GM04504 (cell line): ENCODE data around the gene PSMG4.
"Not testable (repeated sequence)": the region's sequence is repeated elsewhere in the genome, so short reads cannot be mapped to it uniquely, and the experiment has no call there.

Experiments
- DNase-seq: peaks from one replicate; pipeline ENCODE4 v3.0.0-alpha.2; 2012; ENCODE audit warnings: low read depth

The PSMG4 gene

DNA sequence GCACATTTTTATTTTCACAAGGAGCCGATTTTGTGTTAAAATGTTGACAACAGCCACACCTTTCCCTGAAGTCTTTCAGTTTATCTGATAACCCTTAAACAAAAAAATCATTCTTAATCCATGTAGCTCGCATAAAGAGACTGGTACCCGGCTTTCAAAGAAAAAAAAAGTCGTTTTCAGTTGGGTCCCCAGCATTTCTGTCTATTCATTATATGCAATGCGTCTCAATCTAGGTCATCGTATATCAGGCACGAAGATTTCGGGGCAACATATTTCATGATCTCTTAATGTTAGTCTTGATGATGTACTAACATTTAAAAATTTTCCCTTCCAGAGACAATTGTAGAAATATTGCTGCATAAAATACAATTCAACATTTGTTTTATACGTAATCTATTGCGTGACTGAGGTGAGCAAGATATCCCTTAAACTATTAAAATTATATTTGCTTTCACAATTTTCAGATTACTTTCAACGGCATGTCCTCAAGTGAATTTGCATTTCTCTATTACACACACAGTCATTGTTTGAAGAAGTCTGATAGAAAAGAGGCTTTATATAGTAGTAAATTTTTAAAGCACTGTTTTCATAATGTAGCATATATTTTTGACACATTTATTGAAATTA is 28.4 kb upstream of the PSMG4 start:
- no peak for DNase-seq

DNA sequence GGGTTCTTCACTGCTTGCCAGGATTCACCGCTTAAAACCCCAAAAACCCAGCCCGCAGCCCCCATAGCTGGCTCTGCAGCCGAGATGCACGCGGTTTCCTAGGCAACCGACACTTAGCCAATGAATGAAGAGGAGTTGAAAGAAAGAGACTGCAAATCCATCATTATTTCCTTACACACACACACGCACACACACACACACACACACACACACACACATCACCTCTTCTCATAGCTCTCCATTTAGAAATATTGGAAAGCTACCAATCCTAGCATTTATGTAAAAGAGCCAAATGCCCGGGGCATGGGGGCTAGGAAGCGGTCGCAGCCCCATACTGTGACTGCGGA is 27.9 kb upstream of the PSMG4 start:
- no peak for DNase-seq

DNA sequence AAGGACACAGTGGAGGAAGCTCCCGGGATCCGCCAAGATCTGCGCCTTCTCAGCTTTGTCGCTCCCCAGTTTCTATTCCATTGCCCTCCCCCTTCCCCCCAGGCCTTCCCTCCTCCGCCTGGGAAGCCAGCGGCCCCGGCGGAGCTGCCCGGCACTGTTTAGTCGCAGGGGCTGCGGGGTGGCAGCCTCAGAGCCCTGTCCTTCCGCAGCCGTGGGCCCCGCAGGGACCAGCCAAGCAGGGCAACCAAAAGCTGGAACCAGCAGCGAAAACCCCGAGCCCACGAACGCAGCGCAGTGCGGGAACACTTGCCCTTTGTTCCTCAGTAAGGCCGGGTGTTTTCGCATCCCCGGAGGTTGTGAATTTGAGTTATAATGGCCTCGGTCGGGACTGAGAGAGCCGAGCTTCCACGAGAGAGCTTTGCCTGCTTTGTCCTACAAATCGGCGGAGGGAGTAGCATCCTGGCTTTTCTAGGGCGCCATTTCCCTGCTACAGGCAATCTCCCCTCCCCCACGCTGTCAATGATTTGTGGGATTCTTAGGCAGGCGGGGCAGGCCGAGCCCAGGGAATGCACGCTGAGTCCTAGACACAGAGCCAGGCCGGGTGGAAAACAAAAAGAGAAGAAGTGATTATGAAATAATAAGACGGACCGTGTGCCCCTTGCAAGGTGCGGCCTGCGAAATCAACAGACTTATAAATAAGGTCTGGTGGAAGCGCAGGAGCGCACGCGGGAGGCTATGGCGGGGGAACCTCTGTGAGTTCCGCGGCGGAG is 27.3 kb upstream of the PSMG4 start:
- no peak for DNase-seq

DNA sequence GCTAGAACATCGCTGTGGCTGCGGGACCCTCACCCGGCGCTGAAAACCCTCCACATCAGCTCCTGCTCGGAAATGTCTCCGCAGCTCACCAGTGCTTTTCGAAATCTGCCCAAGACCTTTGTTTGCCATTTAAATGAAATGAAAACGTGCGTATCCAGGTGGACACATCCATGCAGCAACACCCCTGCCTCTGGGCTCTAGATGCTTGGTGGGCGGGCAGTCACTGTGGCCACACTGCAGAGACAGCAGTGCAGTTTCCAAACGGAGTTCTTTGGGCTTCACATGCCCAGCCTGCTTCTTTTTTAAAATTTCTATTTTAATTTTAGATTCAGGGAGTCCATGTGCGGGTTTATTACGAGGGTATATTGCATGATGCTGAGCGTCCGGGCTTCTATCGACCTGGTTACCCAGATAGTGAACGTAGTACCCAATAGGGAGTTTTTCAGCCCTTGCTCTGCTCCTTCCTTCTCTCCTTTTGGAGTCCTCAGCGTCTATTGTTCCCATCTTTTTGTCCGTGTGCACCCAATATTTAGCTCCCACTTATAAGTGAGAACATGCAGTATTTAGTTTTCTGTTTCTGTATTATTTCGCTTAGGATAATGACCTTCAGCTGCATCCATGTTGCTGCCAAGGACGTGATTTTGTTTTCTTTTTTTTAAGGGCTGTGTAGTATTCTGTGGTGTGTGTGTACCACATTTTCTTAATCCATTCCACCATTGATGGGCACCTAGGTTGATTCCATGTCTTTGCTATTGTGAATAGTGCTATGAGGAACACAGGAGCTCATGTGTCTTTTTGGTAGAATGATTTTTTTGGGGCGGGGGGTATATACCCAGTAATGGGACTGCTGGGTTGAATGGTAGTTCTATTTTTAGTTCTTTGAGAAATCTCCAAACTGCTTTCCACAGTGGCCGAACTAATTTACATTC is 26.5 kb upstream of the PSMG4 start:
- no peak for DNase-seq

DNA sequence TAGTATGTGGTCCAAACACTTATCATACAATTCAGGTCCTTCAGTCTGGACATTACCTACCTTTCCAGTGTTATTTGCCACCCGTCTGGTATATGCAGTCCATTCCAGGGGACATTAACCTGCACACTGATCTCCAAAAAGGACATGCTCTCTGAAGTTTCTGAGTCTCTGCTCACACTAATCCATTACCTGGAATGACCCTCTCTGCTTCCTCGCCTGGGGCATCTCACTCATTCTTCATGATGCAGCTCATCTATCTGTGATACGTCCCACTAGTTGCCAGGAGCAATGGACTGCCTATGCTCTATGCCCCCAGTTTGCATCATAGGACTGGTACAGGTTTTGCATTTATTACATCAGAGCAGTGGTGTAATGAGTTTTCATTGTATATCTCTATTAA is 25.4 kb upstream of the PSMG4 start:
- no peak for DNase-seq

DNA sequence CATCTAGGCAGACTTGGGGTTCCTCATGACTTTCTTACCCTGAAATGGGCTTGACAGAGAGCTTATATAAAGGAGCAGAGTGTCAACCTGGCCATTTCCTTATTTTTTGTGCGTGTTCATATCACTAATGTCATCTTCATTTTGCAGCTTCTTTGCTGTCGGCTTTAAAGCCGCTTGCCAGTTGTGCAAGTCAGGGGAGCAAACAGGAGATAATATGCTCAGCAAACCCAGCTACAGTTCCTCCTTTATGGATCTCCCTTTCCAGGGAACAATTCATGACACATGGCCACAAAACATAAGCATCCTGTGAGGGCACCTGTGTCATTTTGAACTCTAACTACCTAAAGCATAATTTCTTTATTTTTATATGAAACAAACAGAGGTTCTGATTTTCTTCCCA is 24.8 kb upstream of the PSMG4 start:
- DNase-seq, result no peak

DNA sequence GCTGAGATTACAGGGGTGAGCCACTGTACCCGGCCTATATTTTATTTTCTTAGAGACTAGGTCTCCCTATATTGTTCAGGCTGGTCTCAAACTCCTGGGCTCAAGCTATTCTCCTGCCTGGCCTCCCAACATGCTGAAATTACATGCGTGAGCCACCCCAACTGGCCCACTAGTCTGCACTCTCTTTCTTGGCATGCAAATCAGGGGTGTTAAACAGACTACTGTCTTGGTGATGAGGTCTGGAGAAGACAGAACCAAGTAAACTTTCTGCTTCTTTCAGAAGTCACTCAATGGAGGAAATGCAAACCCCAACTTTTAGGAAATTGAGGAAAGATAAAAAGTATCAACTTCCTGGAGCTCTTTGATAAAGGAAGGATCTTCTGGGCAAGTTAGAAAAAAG is 23.3 kb upstream of the PSMG4 start:
- no peak for DNase-seq

DNA sequence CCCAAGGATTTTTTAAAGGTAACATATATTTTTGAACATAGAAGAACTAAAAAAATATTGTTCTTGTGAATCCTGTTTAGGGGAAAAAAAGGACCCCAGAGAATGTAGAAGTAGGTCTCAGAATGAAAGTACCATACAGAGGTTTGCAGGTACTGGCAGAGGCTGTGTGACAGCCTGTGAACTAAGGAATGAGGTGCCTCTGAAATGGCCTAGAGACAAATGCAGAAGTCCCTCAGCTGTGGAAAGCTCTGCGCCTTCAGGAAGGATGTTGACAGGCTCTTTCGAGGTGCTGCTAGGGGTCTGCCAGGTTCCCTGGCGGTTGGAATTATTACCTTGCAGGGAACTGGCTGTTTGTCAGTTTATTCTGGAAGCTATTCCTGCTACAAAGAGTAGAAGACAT is 22.7 kb upstream of the PSMG4 start:
- DNase-seq, result no peak

DNA sequence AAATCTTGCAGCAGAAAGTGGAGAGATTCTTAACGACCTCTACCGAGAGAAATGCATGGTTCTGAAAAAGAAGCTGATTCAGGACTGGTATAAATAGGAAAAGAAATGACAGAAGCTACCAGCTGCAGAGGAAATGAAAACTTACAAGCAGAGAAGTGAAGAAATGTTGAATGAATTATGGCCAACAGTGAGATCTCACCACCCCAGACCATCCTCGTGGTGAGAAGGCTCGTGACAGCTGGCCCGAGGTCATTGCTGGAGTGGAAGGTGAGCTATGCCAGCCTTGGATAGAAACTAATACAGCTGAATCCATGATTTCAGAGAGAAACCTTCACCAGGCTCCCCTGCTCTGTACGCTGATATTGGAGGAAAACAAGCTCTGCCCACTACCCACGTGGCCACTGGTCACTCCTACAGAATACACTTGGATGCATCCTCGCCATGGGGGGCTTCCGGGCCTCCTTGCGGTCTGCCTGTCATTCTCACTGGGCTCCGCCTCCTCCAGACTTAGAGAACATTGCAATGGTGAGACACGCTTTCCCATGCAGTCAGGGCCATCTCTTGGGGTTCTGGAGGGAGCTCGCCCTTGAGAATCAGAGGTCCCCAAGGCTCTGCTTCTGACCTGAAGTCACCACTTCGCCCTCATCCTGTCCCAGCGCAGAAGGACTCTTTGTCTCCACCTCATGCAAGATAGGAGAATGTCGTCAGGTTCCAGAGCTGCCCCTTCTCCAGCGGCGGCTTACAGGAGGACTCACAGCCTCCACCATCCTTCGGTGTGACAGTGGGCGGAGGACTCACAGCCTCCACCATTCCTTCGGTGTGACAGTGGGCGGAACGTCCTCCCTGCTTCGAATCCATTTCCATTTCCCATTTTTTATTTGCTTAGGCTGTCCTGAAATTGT is 20.7 kb upstream of the PSMG4 start:
- no peak for DNase-seq

DNA sequence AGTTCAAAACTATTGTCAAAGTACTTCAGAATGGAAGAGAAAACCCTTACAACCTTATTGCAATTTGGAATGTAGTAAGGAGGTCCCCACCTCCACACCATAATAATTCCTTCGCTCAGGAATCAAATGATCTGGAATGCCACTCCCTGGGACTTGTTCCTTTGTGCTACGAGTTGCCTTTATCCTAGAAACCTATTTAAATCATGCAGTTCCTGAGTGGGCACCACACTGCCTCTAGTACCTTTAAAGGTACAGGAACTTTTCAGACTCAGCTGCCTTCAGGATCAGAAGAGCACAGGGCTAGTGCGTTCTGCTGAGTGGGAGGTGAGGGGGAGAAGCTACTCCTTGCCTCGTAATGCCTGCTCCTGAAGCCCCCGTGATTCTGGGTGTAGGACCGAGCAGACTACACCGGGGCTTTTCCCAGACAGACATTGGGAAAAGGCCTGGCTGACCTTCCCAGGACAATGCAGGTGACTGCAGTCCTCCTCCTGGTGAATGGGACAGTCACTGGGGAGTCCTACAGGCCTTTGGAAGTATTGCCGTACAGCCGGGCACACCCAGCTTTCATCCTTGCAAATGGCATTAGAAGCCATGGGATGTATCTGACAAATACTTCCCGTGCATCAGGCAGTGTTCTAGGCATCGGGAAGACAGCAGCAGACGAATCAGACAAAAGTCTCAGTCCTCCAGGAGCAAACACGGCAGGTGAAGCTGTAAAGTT is 19.5 kb upstream of the PSMG4 start:
- no peak for DNase-seq

DNA sequence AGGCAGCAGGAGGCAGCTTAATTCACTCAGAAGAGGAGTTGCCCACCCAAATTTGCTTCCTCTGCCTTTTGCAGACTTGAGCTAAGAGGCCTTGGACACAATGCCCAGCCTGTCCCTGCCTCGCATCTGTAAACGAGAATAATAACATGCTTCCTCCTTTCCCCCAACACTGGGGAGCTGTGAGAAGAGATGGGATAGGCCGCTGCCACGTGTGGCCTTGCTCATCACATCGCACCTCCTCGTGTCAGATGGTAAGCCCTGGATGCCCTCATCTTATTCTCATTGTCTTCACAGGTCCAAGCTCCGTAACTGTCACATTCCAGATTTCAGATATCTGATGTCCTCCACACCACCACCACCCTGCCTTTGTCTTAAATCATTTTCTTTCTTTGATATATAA is 18.2 kb upstream of the PSMG4 start:
- no peak for DNase-seq

DNA sequence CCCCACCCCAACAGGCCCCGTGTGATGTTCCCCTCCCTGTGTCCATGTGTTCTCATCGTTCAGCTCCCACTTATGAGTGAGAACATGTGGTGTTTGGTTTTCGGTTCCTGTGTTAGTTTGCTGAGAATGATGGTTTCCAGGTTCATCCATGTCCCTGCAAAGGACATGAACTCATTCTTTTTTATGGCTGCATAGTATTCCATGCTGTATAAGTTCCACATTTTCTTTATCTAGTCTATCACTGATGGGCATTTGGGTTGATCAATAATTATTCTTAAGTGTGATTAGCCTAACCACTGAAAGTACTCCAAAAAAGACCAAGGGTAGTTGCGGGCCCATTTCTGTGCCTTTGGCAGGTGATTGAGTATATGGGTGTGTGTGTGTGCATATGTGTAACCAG is 17.0 kb upstream of the PSMG4 start:
- not testable (repeated sequence) for DNase-seq

DNA sequence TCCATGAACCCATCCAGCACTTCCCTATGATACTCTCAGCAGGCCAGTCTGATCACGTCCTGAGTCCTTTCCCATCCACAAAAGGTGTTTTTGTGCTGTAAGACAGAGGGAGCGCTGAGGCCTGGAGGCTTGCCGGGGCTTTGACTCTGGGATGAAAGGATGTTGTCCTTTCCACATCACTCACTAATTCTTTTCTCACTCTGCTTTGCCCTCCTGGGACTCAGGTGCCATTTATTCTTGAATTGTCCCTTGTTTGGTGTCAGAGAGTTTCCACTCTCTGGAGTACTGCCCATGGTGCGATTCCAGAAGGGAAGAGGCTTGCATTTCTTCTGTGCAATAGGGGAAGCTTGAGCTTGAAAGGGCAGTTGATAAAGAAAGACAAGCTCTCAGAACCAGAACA is 16.0 kb upstream of the PSMG4 start:
- DNase-seq, result no peak

DNA sequence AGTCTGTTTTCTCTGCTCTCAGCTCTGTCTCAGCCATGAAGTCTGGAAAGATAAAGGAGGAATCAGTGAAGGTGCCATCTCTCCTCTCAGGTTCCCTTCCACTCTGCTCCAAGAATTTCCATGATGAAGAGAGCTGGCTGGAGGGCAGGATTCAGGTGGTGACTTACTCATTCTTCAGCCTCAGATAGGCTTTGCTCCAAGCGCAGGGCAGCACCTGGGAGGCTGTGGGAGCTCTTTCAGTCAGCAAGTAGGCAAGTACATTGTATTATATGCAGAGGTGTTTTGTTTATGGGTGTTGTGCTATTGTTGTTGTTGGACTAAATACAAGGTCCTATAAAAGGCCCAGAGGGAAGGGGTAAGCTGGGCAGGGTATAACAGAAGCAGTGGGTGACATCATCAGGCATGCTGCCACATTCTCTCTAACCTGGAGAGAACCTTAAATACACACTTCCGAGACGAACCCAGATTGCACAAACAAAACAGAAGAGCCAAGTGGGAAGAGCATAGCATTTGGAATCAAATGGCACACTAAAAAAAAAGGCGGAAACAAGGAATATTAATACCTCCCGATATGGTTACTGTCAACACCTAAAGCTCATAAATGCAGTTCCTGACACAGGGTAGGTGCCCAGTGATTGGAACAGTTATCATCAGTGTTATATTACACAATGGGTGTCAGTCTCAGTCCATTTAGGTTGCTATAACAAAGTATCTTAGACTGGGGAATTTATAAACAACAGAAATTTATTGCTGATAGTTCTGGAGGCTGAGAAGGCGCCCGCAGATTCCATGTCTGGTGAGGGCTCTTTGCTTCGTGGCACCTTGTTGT is 14.5 kb upstream of the PSMG4 start:
- DNase-seq, result no peak

DNA sequence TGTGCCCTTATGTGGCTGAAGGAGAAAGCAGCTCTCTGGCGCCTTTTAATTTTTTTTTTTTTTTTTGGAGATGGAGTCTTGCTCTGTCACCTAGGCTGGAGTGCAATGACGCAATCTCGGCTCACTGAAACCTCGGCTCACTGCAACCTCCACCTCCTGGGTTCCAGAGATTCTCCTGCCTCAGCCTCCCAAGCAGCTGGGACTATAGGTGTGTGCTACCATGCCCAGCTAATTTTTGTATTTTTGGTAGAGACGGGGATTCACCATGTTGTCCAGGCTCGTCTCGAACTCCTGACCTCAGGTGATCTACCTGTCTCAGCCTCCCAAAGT is 13.9 kb upstream of the PSMG4 start:
- DNase-seq, result not testable (repeated sequence)

DNA sequence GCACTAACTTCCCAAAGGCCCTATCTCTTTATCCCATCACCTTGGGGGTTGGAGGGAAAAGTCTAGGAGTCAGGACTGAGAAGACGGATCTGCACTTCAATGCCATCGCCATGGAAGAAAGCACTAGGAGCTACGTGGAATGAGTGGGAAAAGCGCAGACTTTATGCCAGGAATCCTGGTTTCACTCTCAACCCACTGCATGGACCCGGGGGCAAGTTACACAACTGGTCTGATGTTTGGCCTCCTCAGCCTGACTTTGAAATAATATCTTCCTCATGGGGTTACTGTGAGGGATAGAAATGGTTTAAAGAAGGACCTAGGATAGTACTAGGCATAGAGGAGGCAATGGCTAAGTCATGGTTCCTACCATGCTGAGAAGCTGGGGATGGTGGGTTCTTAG is 13.5 kb upstream of the PSMG4 start:
- DNase-seq, result no peak

DNA sequence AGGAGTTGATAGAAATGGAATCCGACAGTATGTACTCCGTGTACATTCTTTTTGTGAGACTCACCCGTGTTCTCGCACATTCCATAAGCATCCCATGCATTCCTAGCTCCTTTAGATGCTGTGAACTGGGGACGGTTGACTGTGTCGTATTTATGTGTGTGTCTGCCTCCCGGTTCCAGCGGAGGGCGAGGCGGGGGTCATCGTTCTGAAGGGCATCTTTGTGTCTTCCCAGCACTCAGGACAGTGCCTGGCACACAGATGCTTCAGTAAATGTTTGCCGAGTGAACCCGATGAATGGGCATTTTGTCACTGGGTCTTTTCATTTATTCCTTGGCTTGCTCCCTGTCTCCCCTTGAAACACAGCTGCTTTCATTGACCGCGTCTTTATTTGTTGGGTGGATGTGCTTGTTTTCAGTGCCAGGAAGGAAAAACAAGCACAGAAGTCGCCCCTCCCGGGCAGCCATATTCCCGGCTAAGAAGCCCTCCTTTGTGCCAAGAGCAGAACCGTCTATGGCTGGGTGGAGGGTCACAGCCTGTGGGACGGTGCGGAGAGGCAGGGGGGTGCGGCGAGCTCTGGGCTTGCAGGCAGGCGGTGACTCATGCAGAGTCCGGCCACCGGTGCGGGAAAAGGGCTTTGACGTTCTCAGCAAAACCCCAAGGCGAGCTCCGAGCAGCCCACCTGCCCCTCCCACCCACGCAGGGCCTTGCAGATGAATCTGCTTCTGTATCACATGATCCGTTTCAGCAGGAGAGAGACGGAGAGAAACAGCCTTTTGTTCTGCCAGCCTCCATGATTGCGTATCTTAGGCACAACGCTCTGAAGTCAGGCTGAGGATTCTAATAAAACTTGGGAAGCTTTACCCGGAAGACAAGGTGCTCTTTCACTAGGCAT is 11.2 kb upstream of the PSMG4 start:
- DNase-seq, result no peak

DNA sequence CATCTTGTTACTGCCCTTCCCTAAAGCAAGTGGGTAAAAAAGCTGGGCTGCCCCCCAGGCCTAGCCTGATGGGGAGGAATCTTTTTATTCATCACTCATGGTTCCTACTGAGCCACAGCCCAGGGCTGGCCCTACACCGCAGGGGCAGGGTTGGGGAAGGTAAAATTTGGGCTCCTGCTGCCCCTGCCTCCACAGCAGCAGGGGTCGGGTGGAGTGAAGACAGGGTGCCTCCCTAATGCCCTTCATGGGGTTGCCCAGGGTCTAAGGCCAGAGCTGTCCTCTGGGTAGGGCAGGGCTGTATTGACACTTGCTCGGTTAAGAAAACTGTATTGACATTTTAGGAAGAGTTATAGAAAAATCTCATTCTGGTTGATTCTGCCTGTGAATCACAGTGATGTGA is 8.9 kb upstream of the PSMG4 start:
- no peak for DNase-seq

DNA sequence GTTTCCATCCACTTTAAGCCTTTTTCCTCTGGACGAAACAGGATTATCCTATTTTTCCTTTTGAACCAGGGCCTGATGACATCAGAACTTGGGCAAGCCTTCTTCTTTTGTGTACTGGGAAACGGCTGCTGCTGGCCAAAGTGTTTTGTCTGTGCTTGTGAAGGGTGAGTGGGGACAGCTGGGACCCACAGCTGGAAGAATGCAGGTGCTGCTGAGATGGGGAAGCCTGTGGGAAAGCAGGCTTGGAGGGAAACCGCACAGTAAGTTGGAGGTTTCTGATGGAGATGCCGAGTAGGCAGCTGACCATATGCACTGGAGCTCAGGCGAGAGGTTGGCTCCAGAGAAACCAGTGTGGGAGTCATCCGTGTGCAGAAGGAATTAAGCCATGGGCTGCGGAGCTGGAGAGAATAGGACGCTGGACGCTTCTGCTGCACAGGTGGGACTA is 8.5 kb upstream of the PSMG4 start:
- DNase-seq, result no peak
